ENCODE results near the gene MAPK6.

- TF ChIP-seq, protein P1, sequence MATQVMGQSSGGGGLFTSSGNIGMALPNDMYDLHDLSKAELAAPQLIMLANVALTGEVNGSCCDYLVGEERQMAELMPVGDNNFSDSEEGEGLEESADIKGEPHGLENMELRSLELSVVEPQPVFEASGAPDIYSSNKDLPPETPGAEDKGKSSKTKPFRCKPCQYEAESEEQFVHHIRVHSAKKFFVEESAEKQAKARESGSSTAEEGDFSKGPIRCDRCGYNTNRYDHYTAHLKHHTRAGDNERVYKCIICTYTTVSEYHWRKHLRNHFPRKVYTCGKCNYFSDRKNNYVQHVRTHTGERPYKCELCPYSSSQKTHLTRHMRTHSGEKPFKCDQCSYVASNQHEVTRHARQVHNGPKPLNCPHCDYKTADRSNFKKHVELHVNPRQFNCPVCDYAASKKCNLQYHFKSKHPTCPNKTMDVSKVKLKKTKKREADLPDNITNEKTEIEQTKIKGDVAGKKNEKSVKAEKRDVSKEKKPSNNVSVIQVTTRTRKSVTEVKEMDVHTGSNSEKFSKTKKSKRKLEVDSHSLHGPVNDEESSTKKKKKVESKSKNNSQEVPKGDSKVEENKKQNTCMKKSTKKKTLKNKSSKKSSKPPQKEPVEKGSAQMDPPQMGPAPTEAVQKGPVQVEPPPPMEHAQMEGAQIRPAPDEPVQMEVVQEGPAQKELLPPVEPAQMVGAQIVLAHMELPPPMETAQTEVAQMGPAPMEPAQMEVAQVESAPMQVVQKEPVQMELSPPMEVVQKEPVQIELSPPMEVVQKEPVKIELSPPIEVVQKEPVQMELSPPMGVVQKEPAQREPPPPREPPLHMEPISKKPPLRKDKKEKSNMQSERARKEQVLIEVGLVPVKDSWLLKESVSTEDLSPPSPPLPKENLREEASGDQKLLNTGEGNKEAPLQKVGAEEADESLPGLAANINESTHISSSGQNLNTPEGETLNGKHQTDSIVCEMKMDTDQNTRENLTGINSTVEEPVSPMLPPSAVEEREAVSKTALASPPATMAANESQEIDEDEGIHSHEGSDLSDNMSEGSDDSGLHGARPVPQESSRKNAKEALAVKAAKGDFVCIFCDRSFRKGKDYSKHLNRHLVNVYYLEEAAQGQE (IDR thresholded peaks at IDR 0.05; ENCODE audit: borderline replicate concordance), result no peak
- TF ChIP-seq, protein P2, sequence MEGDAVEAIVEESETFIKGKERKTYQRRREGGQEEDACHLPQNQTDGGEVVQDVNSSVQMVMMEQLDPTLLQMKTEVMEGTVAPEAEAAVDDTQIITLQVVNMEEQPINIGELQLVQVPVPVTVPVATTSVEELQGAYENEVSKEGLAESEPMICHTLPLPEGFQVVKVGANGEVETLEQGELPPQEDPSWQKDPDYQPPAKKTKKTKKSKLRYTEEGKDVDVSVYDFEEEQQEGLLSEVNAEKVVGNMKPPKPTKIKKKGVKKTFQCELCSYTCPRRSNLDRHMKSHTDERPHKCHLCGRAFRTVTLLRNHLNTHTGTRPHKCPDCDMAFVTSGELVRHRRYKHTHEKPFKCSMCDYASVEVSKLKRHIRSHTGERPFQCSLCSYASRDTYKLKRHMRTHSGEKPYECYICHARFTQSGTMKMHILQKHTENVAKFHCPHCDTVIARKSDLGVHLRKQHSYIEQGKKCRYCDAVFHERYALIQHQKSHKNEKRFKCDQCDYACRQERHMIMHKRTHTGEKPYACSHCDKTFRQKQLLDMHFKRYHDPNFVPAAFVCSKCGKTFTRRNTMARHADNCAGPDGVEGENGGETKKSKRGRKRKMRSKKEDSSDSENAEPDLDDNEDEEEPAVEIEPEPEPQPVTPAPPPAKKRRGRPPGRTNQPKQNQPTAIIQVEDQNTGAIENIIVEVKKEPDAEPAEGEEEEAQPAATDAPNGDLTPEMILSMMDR (IDR thresholded peaks at IDR 0.05; ENCODE audit: poor library complexity, severe bottlenecking), result no peak
- TF ChIP-seq SMC3 (conservative IDR thresholded peaks at IDR 0.05; ENCODE audit: poor library complexity), result no peak
- no peak for TF ChIP-seq RAD21 (conservative IDR thresholded peaks at IDR 0.05)
- TF ChIP-seq EZH2 (IDR thresholded peaks at IDR 0.05; ENCODE audit: borderline replicate concordance, insufficient read depth, low read length, poor library complexity, severe bottlenecking), result no peak
- TF ChIP-seq EP300 (conservative IDR thresholded peaks at IDR 0.05; ENCODE audit: poor library complexity, severe bottlenecking), result no peak
- TF ChIP-seq POLR2AphosphoS5 (IDR thresholded peaks at IDR 0.05), result no peak
- no peak for TF ChIP-seq TAF1 (IDR thresholded peaks at IDR 0.05; ENCODE audit: low read depth)
Measured at GRCh38 chr15:52104532-52105004, 85.5 kb downstream of the MAPK6 start.

Measured in neural cell (in vitro differentiated cells).